IPS DF 6.9 (cell line): ENCODE data around the gene CNPY2.
"Not testable (repeated sequence)": the region's sequence is repeated elsewhere in the genome, so short reads cannot be mapped to it uniquely, and the experiment has no call there.

Source experiments
- DNase-seq: peaks from one replicate; pipeline ENCODE4 v3.0.0-alpha.2; 2013; ENCODE audit warnings: low read depth, low spot score
- H3K27ac ChIP-seq: one replicate; pipeline ENCODE4 v1.5.1; 2013; ENCODE audit warnings: low read length, control low read depth
- H3K27me3 ChIP-seq: 2 replicates; pipeline ENCODE4 v1.6.1; 2013; ENCODE audit warnings: mild to moderate bottlenecking, low read length; ENCODE audit not compliant: control insufficient read depth, insufficient read depth
- H3K36me3 ChIP-seq: 2 replicates; pipeline ENCODE4 v1.6.1; 2013; ENCODE audit warnings: low read length; ENCODE audit not compliant: control insufficient read depth, insufficient read depth
- H3K4me1 ChIP-seq: 2 replicates; pipeline ENCODE4 v1.6.1; 2013; ENCODE audit warnings: low read length; ENCODE audit not compliant: control insufficient read depth, insufficient read depth
- H3K4me3 ChIP-seq: 2 replicates; pipeline ENCODE4 v1.5.1; 2013; ENCODE audit warnings: mild to moderate bottlenecking, low read length
- H3K9me3 ChIP-seq: 2 replicates; pipeline ENCODE4 v1.6.1; 2013; ENCODE audit warnings: low read length, inconsistent platforms; ENCODE audit not compliant: control insufficient read depth, insufficient read depth
- WGBS: extraction: QIAGEN DNeasy Blood & Tissue Kit; methylation state at CpG from one replicate; pipeline ENCODE4 v1.1.7; 2013; ENCODE audit warnings: mixed read lengths, missing lambda C conversion rate; ENCODE audit not compliant: insufficient read length, insufficient coverage; 5-methylcytosine and 5-hydroxymethylcytosine counted together

CNPY2 gene

DNA sequence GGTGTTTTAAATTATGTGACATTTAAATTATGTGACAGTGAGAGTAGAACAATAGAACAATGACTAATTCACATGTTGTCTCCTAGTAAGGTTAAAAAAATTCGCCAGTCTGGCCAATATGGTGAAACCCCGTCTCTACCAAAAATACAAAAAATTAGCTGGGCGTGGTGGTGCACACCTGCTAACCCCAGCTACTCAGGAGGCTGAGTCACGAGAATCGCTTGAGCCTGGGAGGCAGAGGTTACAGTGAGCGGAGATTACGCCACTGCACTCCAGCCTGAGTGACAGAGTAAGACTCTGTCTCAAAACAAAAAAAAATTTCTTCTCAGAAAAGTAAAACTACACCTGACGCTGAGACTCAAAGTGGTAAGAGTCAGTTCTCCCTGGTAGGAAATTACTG is 18.4 kb downstream of the CNPY2 start:
- no CpG with 5 or more reads among the region's 8 CpGs for WGBS
- no peak for DNase-seq
- H3K4me1 ChIP-seq: 0 out of 2 replicates have a peak, but pooled peaks cover 2% of the 10 kb centered on the region
- no peak overlapping the region for H3K27ac ChIP-seq
- H3K27me3 ChIP-seq: no peaks in the 10 kb centered on the region
- no peaks in the 10 kb centered on the region for H3K9me3 ChIP-seq
- no peak overlapping the region for H3K4me3 ChIP-seq
- peaks cover 3% of the 10 kb centered on the region; the same call in 1 of the 2 replicates for H3K36me3 ChIP-seq

DNA sequence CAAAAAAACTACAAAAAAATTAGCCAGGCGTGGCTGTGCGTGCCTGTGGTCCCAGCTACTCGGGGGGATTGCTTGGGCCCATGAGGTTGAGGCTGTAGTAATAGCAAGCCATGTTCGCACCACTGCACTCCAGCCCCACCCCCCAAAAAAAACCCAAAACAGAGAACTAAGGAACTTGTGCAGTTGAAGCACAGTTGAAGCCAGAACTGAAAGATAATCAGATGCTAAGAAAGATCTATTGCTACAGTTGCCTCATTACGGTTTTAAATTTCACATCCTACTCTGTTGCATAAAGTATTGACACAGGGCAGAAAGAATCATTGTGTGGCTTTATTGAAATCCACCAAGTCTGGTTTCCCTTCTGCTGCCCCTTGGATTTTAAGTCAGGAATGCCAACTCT is 19.5 kb downstream of the CNPY2 start:
- H3K9me3 ChIP-seq: no peaks in the 10 kb centered on the region
- 0 out of 2 replicates have a peak, but pooled peaks cover 2% of the 10 kb centered on the region for H3K4me1 ChIP-seq
- H3K36me3 ChIP-seq: no peaks in the 10 kb centered on the region; the same call in 1 of the 2 replicates
- WGBS: no CpG with 5 or more reads among the region's 5 CpGs
- no peaks in the 10 kb centered on the region for H3K27me3 ChIP-seq
- no peak for DNase-seq
- no peak overlapping the region for H3K27ac ChIP-seq
- no peak overlapping the region for H3K4me3 ChIP-seq

DNA sequence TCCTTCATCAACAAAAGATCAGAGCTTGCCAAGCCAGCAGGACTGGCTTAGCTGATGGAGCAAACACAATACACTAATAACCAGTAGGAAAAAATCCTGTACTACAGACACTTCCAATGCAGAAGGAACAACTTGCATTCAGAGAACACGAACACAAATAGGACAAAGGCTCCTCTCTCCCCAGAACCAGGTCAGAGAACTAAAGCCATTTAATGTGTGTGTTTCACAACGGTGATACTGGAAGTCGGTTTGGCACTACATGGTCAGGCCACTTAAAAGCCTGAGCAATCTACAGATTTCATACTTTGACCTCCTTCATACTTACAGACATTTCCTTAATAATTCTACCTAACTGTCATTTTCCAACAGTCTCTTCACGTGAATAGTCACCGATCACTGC is 22.0 kb downstream of the CNPY2 start:
- Histone ChIP-seq H3K4me1 (no peaks in the 10 kb centered on the region), H3K27ac (no peak overlapping the region), H3K9me3 (no peaks in the 10 kb centered on the region), H3K27me3 (no peaks in the 10 kb centered on the region), H3K36me3 (no peaks in the 10 kb centered on the region; the same call in 1 of the 2 replicates), H3K4me3 (no peak overlapping the region)
- DNase-seq: no peak
- WGBS: no CpG with 5 or more reads among the region's 5 CpGs

DNA sequence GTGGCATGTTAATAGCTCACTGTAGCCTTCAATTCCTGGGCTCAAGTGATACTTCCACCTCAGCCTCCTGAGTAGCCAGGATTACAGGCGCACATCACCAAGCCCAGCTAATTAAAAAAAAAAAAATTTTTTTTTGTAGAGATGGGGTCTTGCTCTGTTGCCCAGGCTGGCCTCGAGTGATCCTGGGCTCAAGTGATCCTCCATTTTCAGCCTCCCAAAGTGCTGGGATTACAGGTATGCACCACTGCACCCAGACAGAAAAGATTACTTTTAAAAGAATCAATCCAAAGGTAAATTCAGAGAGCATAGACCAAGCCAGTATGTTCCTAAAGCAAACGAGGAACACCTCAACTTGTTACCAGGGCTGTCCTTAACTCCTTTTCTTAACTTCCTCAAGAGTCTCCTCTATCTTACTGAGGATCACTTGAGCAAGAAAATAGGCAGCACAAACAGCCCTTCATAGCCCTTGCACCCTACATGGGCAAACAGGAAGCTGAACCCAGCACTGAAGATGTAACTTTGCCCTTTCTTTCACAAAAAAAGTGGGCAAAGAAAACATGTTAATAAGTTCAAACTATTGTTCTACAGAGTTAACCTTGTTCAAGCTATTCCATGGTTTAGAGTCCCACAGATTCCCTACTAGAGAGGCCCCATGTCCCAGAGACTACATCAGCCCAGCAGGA is 26.9 kb downstream of the CNPY2 start:
- DNase-seq: no peak
- Histone ChIP-seq H3K4me3 (no peak overlapping the region), H3K4me1 (no peaks in the 10 kb centered on the region), H3K9me3 (no peaks in the 10 kb centered on the region), H3K36me3 (peaks cover 2% of the 10 kb centered on the region; the same call in 1 of the 2 replicates), H3K27ac (no peak overlapping the region), H3K27me3 (no peaks in the 10 kb centered on the region)
- no CpG with 5 or more reads among the region's 3 CpGs for WGBS

- Histone ChIP-seq H3K27me3 (no peaks in the 10 kb centered on the region), H3K9me3 (no peaks in the 10 kb centered on the region), H3K36me3 (peaks cover 11% of the 10 kb centered on the region; the same call in 1 of the 2 replicates), H3K27ac (no peak overlapping the region), H3K4me3 (no peak overlapping the region), H3K4me1 (no peaks in the 10 kb centered on the region)
- WGBS: no CpG with 5 or more reads among the region's 4 CpGs
- no peak for DNase-seq
Observed at GRCh38 chr12:56286044-56286830, 29.6 kb downstream of the CNPY2 start.

- not testable (repeated sequence) for DNase-seq, H3K9me3 ChIP-seq, H3K4me3 ChIP-seq, H3K27me3 ChIP-seq, H3K27ac ChIP-seq, H3K4me1 ChIP-seq
- H3K36me3 ChIP-seq: peaks cover 14% of the 10 kb centered on the region; the same call in 1 of the 2 replicates
- no CpG with 5 or more reads among the region's 5 CpGs for WGBS
Observed at GRCh38 chr12:56284263-56284662, 31.5 kb downstream of the CNPY2 start.

DNA sequence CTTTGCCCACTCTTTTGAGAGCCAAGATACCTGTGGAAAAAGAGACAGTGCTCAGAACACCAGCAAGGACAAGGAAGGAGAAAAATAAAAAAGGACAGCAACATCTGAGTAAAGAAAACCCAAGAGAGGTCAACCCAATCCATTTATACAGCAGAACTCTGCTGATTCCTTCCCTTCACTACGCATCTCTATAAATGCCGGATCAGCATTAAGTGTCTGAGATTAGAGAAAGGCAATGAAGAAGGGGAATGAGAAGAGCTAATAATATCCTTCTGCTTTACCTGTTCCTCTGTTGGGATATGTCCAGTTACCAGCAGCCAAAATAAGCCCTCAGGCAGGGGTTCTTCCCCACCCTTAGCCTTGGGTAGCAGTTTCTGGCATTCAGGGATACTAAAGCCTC is 33.2 kb downstream of the CNPY2 start:
- H3K4me1 ChIP-seq: no peaks in the 10 kb centered on the region
- no peak for DNase-seq
- no peak overlapping the region for H3K27ac ChIP-seq
- no peak overlapping the region for H3K4me3 ChIP-seq
- H3K9me3 ChIP-seq: no peaks in the 10 kb centered on the region
- H3K36me3 ChIP-seq: peaks cover 14% of the 10 kb centered on the region; the same call in 1 of the 2 replicates
- no CpG with 5 or more reads among the region's 2 CpGs for WGBS
- H3K27me3 ChIP-seq: no peaks in the 10 kb centered on the region

DNA sequence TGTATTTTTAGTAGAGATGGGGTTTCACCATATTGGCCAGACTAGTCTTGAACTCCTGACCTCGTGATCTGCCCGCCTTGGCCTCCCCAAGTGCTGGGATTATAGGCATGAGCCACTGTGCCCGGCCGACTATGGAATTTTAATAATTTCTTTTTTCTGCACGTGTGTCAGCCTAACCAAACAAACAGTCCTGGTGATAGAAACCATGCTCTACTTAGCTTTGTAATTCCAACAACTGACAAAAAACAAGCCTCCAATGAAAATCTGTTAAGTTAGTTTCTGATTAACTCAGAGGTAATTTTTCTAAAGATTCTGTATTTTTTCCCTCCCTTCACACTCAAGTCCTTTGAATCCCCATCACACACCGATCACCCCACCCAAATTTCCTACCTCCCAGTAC is 33.8 kb downstream of the CNPY2 start:
- H3K36me3 ChIP-seq: peaks cover 14% of the 10 kb centered on the region; the same call in 1 of the 2 replicates
- 100% methylated on average over 1 of the region's 6 CpGs for WGBS
- no peaks in the 10 kb centered on the region for H3K27me3 ChIP-seq

DNA sequence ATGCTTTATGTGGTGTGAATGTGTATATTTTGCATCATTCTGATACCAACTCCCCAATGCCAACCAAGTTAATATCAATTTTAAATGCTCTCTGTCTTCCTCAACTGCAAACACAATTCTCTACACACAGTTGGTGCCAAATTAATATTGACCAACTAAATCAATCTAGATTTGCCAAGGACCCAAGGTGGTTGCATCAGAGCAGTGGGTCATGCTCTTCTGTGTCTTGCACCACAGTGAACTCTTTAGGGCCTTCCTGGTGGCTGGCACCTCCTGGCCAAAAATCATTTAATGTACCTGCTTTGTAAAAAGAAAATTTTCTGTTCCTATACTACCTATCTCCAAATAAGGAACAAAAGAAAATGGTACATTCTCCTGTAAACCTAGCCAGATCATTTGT is 34.9 kb downstream of the CNPY2 start:
- Histone ChIP-seq H3K4me3 (no peak overlapping the region), H3K4me1 (no peaks in the 10 kb centered on the region), H3K27me3 (no peaks in the 10 kb centered on the region), H3K36me3 (peaks cover 16% of the 10 kb centered on the region), H3K27ac (no peak overlapping the region), H3K9me3 (no peaks in the 10 kb centered on the region)
- no peak for DNase-seq

More for the DNA sequence above, 33.8 kb downstream of the CNPY2 start:
- Histone ChIP-seq H3K9me3 (no peaks in the 10 kb centered on the region), H3K4me3 (no peak overlapping the region), H3K4me1 (no peaks in the 10 kb centered on the region), H3K27ac (no peak overlapping the region)
- DNase-seq: no peak

DNA sequence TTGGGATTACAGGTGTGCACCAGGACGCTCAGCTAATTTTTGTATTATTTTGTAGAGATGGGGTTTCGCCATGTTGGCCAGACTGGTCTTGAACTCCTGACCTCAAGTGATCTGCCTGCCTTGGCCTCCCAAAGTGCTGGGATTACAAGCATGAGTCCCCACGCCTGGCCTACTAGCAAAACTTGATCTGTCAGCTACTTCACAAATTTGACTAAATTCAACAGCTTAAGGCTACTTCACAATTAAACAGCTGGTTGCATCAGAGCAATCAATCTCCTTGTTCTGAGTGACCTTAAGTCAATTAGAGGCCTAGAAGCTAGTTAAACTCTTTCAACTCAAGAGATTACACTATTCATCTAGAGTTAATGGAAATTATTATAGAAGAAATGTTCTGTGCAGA is 36.9 kb downstream of the CNPY2 start:
- Histone ChIP-seq H3K27ac (no peak overlapping the region), H3K4me3 (no peak overlapping the region), H3K36me3 (peaks cover 29% of the 10 kb centered on the region), H3K9me3 (no peaks in the 10 kb centered on the region; the same call in 1 of the 2 replicates), H3K27me3 (no peaks in the 10 kb centered on the region), H3K4me1 (no peaks in the 10 kb centered on the region)
- WGBS: no CpG with 5 or more reads among the region's 3 CpGs
- no peak for DNase-seq
